ENCODE results near the gene ZBTB20.
"Not testable (repeated sequence)": the region's sequence is repeated elsewhere in the genome, so short reads cannot be mapped to it uniquely, and the experiment has no call there.

- not testable (repeated sequence) for TF ChIP-seq CTCF (IDR thresholded peaks at IDR 0.05; ENCODE audit: insufficient read depth, low read depth, low read length); EZH2 (IDR thresholded peaks at IDR 0.05; ENCODE audit: insufficient read depth, low read length)
Measured at GRCh38 chr3:115184859-115185572, 37.9 kb upstream of the ZBTB20 start.
